Smooth muscle cell (in vitro differentiated cells): ENCODE measurements around the gene LDAH. TPM values are rescaled to one million over a fixed set of nuclear protein-coding genes. Genes with fewer than 3 reads are reported as not detected.
"Not testable (repeated sequence)": the region's sequence is repeated elsewhere in the genome, so short reads cannot be mapped to it uniquely, and the experiment has no call there.

ENCODE experiments used
- DNase-seq: peaks from one replicate; lab custom pipeline; 2025; ENCODE audit not compliant: unreplicated experiment; lab: John Stamatoyannopoulos, UW
- H2AFZ ChIP-seq: fragments of 200-600 bp; sonication (generic); 2 replicates; pipeline ENCODE4 v1.6.0; 2016; ENCODE audit warnings: antibody characterized with exemption, low read depth, mild to moderate bottlenecking
- H3F3A ChIP-seq: fragments of 200-600 bp; sonication (generic); 2 replicates; pipeline ENCODE4 v1.6.0; 2017; ENCODE audit warnings: antibody characterized with exemption, low read depth
- H3K27ac ChIP-seq: fragments of 200-600 bp; sonication (generic); 2 replicates; pipeline ENCODE4 v1.5.1; 2016; ENCODE audit warnings: low read depth, mild to moderate bottlenecking
- H3K27me3 ChIP-seq: fragments of 200-600 bp; sonication (generic); 2 replicates; pipeline ENCODE4 v1.6.1; 2016; ENCODE audit warnings: low read depth, mild to moderate bottlenecking
- H3K36me3 ChIP-seq: fragments of 200-600 bp; sonication (generic); 2 replicates; pipeline ENCODE4 v1.5.1; 2016; ENCODE audit warnings: low read depth
- H3K4me1 ChIP-seq: fragments of 200-600 bp; sonication (generic); 2 replicates; pipeline ENCODE4 v1.5.1; 2016; ENCODE audit warnings: low read depth
- H3K4me2 ChIP-seq: fragments of 200-600 bp; sonication (generic); 2 replicates; pipeline ENCODE4 v1.6.0; 2016; ENCODE audit warnings: mild to moderate bottlenecking
- H3K4me3 ChIP-seq: fragments of 200-600 bp; sonication (generic); 2 replicates; pipeline ENCODE4 v1.5.1; 2016; ENCODE audit warnings: mild to moderate bottlenecking
- H3K79me2 ChIP-seq: fragments of 200-600 bp; sonication (generic); 2 replicates; pipeline ENCODE4 v1.6.0; 2016; ENCODE audit warnings: low read depth, mild to moderate bottlenecking
- H3K9ac ChIP-seq: fragments of 200-600 bp; sonication (generic); 2 replicates; pipeline ENCODE4 v1.6.0; 2016; ENCODE audit warnings: low read depth
- H3K9me3 ChIP-seq: fragments of 200-600 bp; sonication (generic); replicated peaks from 2 replicates; pipeline ENCODE4 v1.5.1; 2016; ENCODE audit warnings: low read depth
- H4K20me1 ChIP-seq: fragments of 200-600 bp; sonication (generic); 2 replicates; pipeline ENCODE4 v1.6.0; 2016; ENCODE audit warnings: low read depth
- WGBS: methylation state at CpG from one replicate; pipeline ENCODE4 v1.1.7; 2016; ENCODE audit warnings: low lambda C conversion rate; 5-methylcytosine and 5-hydroxymethylcytosine counted together
- polyA plus RNA-seq: library from polyadenylated mRNA; unstranded; fragments of >200 nt; fragmentation: Nextera tagmentation; extraction: Ambion mirVana; gene quantifications from 2 replicates; pipeline ENCODE4 v1.2.1, GENCODE V29; 2016
- total RNA-seq: library from RNA; depleted of rRNA; stranded (reverse); fragments of >200 nt; gene quantifications from 2 replicates; pipeline ENCODE4 v1.2.3, GENCODE V29; 2014
- TF ChIP-seq, protein P1 (sequence below): fragments of 200-600 bp; sonication (generic); IDR thresholded peaks from 2 replicates; pipeline ENCODE4 v1.5.1; 2017; ENCODE audit warnings: borderline replicate concordance, mild to moderate bottlenecking, antibody characterized with exemption; ENCODE audit not compliant: insufficient read depth, poor library complexity, severe bottlenecking

Gene LDAH
- total and polyA plus RNA-seq, 2 experiments from 2014 or later: 14.9 to 15.7 TPM

DNA sequence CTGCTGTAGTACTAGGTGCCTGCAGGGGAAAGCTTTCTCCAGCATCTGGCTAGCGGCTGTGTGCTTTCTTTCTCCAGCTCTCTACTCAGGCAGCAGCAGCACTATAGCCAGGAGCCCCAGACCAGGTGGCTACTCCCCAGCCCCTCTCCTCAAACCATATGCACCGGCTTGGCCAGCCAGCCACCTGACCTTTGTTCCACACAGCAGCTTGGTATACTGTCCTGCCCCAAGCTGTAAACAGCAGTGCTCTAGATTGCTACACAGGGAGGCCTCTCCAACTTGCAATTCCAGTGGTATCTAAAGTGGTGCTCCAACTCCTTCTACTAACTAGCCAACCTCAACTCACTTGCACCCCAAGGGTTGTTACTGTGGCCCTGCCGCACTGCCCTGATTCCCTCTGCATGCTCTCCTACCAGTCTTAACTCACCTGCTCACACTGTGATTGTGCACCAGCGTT, 19.6 kb downstream of the LDAH start:
- H3K79me2 ChIP-seq: peaks cover 31% of the 10 kb centered on the region
- H3K4me1 ChIP-seq: no peaks in the 10 kb centered on the region
- H2AFZ ChIP-seq: no peak overlapping the region
- no peaks in the 10 kb centered on the region for H3K9me3 ChIP-seq
- H3K9ac ChIP-seq: no peak overlapping the region
- peaks cover 63% of the 10 kb centered on the region for H4K20me1 ChIP-seq
- H3K27me3 ChIP-seq: no peaks in the 10 kb centered on the region
- 98% methylated on average over 4 of the region's 4 CpGs for WGBS
- no peak overlapping the region for H3K4me2 ChIP-seq
- no peaks in the 10 kb centered on the region for H3K36me3 ChIP-seq
- H3F3A ChIP-seq: no peaks in the 10 kb centered on the region
- no peak overlapping the region for H3K4me3 ChIP-seq
- TF ChIP-seq, protein P1, sequence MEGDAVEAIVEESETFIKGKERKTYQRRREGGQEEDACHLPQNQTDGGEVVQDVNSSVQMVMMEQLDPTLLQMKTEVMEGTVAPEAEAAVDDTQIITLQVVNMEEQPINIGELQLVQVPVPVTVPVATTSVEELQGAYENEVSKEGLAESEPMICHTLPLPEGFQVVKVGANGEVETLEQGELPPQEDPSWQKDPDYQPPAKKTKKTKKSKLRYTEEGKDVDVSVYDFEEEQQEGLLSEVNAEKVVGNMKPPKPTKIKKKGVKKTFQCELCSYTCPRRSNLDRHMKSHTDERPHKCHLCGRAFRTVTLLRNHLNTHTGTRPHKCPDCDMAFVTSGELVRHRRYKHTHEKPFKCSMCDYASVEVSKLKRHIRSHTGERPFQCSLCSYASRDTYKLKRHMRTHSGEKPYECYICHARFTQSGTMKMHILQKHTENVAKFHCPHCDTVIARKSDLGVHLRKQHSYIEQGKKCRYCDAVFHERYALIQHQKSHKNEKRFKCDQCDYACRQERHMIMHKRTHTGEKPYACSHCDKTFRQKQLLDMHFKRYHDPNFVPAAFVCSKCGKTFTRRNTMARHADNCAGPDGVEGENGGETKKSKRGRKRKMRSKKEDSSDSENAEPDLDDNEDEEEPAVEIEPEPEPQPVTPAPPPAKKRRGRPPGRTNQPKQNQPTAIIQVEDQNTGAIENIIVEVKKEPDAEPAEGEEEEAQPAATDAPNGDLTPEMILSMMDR: no peak
- no peak for DNase-seq
- no peak overlapping the region for H3K27ac ChIP-seq

DNA sequence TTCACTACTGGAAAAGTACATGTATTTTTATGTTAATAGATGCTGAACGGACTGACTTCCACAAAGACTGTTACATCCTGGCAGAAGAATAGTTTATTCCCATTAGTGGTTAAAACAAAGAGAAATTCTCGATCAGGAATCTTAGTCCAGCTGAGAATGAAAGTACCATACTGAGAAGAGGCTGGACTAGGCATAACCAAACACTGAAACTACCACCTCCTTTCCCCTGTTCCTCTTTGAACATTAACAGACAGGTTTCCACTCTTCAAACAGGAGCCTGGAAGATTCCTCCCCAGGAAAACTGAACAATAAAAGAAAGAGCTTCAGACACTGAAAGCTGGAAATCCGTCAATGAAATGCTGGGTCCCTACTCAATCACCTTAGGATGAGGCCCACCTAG, 25.8 kb downstream of the LDAH start:
- Histone ChIP-seq H3K27me3 (no peaks in the 10 kb centered on the region), H4K20me1 (peaks cover 15% of the 10 kb centered on the region), H3K9ac (no peak overlapping the region), H3K27ac (no peak overlapping the region), H3K9me3 (no peaks in the 10 kb centered on the region), H3F3A (no peaks in the 10 kb centered on the region), H3K4me3 (no peak overlapping the region), H3K4me1 (no peaks in the 10 kb centered on the region), H3K4me2 (no peak overlapping the region), H3K36me3 (no peaks in the 10 kb centered on the region), H3K79me2 (no peaks in the 10 kb centered on the region), H2AFZ (no peak overlapping the region)
- no peak for DNase-seq
- TF ChIP-seq, protein P1: no peak
- WGBS: 83% methylated on average over 3 of the region's 3 CpGs

DNA sequence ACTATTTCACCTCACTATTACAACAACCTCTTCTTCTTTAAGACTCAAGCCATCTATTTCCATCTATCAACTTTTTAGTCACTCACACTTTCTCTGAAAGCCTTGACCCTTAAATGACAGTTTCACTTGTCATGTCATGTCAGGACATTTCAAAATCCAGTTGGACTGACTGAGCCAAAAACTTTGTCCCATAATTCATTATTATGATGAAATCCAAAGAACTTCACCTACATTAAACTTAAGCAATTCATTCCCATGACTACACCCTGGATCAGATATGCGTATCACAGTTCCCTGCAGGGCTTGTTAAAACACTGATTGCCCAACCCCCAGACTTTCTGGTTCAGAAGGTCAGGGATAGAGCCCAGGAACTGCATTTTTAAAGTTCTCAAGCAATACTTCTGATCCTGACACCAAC, 26.5 kb downstream of the LDAH start:
- H3K9me3 ChIP-seq: no peaks in the 10 kb centered on the region
- WGBS: 71% methylated on average over 1 of the region's 1 CpG
- H3K9ac ChIP-seq: no peak overlapping the region
- H3K4me1 ChIP-seq: no peaks in the 10 kb centered on the region
- H3K4me2 ChIP-seq: no peak overlapping the region
- H3F3A ChIP-seq: no peaks in the 10 kb centered on the region
- peaks cover 20% of the 10 kb centered on the region for H4K20me1 ChIP-seq
- H3K27me3 ChIP-seq: no peaks in the 10 kb centered on the region
- H3K27ac ChIP-seq: no peak overlapping the region
- no peaks in the 10 kb centered on the region for H3K36me3 ChIP-seq
- TF ChIP-seq, protein P1: no peak
- H3K79me2 ChIP-seq: no peaks in the 10 kb centered on the region
- no peak overlapping the region for H2AFZ ChIP-seq
- no peak overlapping the region for H3K4me3 ChIP-seq
- DNase-seq: no peak

DNA sequence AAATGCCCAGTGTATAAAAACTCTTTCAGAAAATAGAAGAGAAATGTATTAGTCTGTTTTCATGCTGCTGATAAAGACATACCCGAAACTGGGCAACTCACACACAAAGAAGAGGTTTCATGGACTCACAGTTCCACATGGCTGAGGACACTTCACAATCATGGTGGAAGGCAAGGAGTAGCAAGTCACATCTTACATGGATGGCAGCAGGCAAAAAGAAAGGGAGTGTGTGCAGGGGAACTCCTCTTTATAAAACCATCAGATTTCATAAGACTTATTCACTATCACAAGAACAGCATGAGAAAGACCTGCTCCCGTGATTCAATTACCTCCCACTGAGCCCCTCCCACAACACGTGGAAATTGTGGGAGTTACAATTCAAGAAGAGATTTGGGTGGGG, 29.0 kb downstream of the LDAH start:
- not testable (repeated sequence) for H3K9me3 ChIP-seq, H3K9ac ChIP-seq, H2AFZ ChIP-seq, H3K27me3 ChIP-seq, H3K79me2 ChIP-seq, H3K36me3 ChIP-seq, DNase-seq, H3F3A ChIP-seq, H3K4me1 ChIP-seq, H3K4me2 ChIP-seq, H3K27ac ChIP-seq, H3K4me3 ChIP-seq
- peaks cover 21% of the 10 kb centered on the region for H4K20me1 ChIP-seq
- 100% methylated on average over 3 of the region's 3 CpGs for WGBS
